HL-60 (cell line): ENCODE results near the gene PTPRN2.

Experiments
- DNase-seq, 2 experiments: peaks; one replicate each; pipeline ENCODE4 v3.0.0-alpha.2; 2010 to 2020; ENCODE audit warnings: low read depth in 1 of 2, low spot score in 1 of 2
- H3K27ac ChIP-seq: fragments of 250-450 bp; sonication (Bioruptor Pico); replicated peaks from 2 replicates; pipeline ENCODE4 v1.5.1; 2020; ENCODE audit warnings: mild to moderate bottlenecking, moderate library complexity
- H3K27me3 ChIP-seq: fragments of 250-450 bp; sonication (Bioruptor Pico); 2 replicates; pipeline ENCODE4 v1.5.1; 2021; ENCODE audit warnings: mild to moderate bottlenecking, moderate library complexity; ENCODE audit not compliant: insufficient read depth, poor library complexity, severe bottlenecking
- H3K4me3 ChIP-seq: replicated peaks from 2 replicates; pipeline ENCODE4 v1.5.1; 2011; ENCODE audit warnings: mild to moderate bottlenecking, control low read depth, low read length; ENCODE audit not compliant: insufficient read depth
- GABPA ChIP-seq: IDR thresholded peaks from 2 replicates; pipeline ENCODE4 v1.6.1; 2012; ENCODE audit warnings: low read depth
- POLR2AphosphoS5 ChIP-seq: IDR thresholded peaks from 2 replicates; pipeline ENCODE4 v1.6.1; 2012; ENCODE audit warnings: low read depth
- SPI1 ChIP-seq: IDR thresholded peaks from 2 replicates; pipeline ENCODE4 v1.6.1; 2012; ENCODE audit warnings: low read depth, mild to moderate bottlenecking, borderline replicate concordance
- TF ChIP-seq, protein P1 (sequence below): IDR thresholded peaks from 2 replicates; pipeline ENCODE4 v1.6.1; 2012; ENCODE audit warnings: low read depth; ENCODE audit not compliant: insufficient replicate concordance
- TF ChIP-seq, protein P2 (sequence below): IDR thresholded peaks from one replicate; pipeline ENCODE4 v1.5.1; 2011; ENCODE audit warnings: low read length, control low read depth, inconsistent platforms; ENCODE audit not compliant: insufficient read depth

PTPRN2 gene

DNA sequence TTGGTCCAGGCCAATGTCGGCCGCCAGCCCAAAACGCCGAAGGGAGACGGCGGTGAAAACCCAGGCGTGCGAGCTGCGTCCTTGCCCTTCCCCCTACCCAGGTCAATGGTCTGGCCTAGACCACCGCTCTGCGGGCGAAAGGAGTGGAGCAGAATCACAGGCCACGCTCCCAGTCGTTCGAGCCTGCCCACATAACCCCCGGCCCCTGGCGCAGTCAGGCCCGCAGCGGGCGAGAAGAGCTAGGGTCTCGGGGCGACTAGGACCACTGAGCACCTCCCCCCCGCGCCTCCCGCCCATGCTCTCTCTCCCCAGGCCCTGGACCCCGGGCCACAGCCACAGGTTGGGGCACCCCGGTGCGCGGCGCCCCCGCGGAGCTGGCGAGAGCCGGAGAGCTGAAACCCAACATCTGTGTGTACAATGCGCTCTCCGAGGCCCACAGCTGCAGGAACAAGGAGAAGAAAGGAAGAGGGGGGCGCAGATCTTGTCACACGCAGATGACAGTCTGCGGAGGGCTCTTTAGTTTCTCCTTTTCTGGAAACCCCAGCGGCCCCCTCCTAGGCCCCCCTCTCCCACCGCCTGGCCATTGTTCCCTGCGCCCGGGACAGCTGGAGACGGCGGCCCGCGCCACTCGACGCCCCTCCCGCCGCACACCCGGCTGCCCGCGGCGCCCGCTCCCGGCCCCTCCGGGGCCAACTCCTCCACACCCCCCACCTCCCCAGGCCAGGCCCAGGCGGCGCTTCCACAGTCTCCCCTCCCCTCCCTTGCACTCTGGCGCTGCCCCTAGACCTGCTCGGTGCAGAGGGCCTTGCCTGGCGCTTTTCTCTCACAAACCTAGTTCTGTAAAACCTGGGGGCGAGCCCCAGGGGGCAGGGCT is 895.8 kb downstream of the PTPRN2 start:
- H3K27ac ChIP-seq = no peak overlapping the region
- H3K27me3 ChIP-seq = peaks cover 62% of the 10 kb centered on the region
- no peak overlapping the region for H3K4me3 ChIP-seq
- no peak for DNase-seq
- TF ChIP-seq, protein P1, sequence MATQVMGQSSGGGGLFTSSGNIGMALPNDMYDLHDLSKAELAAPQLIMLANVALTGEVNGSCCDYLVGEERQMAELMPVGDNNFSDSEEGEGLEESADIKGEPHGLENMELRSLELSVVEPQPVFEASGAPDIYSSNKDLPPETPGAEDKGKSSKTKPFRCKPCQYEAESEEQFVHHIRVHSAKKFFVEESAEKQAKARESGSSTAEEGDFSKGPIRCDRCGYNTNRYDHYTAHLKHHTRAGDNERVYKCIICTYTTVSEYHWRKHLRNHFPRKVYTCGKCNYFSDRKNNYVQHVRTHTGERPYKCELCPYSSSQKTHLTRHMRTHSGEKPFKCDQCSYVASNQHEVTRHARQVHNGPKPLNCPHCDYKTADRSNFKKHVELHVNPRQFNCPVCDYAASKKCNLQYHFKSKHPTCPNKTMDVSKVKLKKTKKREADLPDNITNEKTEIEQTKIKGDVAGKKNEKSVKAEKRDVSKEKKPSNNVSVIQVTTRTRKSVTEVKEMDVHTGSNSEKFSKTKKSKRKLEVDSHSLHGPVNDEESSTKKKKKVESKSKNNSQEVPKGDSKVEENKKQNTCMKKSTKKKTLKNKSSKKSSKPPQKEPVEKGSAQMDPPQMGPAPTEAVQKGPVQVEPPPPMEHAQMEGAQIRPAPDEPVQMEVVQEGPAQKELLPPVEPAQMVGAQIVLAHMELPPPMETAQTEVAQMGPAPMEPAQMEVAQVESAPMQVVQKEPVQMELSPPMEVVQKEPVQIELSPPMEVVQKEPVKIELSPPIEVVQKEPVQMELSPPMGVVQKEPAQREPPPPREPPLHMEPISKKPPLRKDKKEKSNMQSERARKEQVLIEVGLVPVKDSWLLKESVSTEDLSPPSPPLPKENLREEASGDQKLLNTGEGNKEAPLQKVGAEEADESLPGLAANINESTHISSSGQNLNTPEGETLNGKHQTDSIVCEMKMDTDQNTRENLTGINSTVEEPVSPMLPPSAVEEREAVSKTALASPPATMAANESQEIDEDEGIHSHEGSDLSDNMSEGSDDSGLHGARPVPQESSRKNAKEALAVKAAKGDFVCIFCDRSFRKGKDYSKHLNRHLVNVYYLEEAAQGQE = no peak
- no peak for TF ChIP-seq SPI1
- TF ChIP-seq, protein P2, sequence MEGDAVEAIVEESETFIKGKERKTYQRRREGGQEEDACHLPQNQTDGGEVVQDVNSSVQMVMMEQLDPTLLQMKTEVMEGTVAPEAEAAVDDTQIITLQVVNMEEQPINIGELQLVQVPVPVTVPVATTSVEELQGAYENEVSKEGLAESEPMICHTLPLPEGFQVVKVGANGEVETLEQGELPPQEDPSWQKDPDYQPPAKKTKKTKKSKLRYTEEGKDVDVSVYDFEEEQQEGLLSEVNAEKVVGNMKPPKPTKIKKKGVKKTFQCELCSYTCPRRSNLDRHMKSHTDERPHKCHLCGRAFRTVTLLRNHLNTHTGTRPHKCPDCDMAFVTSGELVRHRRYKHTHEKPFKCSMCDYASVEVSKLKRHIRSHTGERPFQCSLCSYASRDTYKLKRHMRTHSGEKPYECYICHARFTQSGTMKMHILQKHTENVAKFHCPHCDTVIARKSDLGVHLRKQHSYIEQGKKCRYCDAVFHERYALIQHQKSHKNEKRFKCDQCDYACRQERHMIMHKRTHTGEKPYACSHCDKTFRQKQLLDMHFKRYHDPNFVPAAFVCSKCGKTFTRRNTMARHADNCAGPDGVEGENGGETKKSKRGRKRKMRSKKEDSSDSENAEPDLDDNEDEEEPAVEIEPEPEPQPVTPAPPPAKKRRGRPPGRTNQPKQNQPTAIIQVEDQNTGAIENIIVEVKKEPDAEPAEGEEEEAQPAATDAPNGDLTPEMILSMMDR = no peak
- TF ChIP-seq POLR2AphosphoS5 = no peak
- no peak for TF ChIP-seq GABPA

DNA sequence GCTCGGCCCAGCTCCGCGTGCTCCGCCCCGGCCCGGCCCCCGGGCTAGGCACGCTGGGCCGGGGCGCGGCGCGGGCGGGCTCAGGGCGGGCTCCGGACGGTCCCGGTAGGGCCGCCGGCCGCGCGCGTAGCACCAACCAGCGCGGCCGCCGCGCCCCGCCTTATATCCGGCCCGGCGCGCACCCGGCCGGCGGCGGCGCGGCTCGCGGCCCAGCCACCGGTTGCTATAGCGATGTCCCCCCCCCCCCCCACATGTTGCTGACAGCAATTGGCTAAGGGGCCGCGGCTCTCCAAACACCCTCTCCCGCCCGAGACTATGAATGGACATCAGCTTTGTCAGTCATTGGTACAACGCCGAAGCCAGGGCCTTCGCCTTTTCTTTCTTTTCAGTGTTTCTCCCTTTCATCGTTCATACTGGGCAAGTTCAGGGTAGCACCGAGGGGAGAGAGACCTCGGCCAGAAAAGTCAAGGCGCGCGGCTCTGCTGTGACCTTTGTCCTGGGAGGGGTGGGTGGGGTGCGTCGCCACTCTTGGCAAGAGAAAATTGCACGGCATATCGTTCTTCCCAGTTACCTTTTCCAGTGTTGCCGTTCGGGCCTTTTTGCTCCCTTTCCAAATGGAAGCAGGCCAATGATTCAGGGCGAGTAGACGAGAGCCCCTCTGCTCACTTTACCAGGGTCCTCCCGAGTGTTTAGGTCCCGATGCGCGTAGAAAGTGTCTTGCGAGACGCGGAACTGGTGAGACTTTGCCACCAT is 896.6 kb downstream of the PTPRN2 start:
- no peak for DNase-seq
- Histone ChIP-seq H3K27me3 (peaks cover 69% of the 10 kb centered on the region), H3K27ac (no peak overlapping the region), H3K4me3 (no peak overlapping the region)
- TF ChIP-seq POLR2AphosphoS5 = no peak
- no peak for TF ChIP-seq GABPA
- no peak for TF ChIP-seq SPI1
- TF ChIP-seq, protein P2 = no peak
- TF ChIP-seq, protein P1 = no peak

DNA sequence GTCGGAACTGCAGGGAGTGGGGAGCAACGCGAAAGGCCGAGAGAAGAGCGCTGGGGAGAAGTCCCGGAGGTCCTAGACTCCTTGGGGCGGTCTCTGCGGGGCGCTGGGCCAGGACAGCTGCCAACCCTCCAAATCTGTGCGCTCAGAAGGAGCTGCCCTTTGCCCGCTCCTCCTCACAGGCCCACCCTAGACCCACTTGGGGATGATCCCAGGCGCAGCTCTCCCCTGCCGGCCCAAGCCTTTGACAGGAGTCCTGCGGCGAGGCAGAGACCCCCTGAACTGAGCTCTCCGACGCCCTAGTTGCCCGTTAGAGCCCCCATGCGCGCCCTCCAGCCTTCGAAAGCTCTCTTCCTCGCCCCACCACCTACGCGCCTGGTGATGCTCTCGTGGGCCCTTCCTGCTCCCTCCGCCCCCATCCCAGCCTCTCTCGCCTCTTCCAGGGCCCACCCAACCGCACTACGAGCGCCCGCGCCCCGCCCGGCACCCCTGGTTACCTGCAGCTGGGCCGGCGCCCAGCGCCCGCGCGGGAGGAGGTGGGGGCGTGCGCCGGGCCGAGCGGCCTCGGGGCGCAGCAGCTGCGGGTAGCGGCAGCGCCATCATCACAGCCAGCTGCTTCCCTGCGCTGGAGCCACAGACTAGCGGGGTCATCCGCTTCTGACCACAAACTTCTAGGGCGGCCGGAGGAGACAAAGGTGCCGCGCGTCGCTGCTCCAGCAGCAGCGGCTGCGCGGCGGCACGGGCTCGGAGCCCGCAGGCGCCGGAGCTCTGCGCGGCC is 897.4 kb downstream of the PTPRN2 start:
- Histone ChIP-seq H3K27ac (no peak overlapping the region), H3K4me3 (no peak overlapping the region), H3K27me3 (peaks cover 75% of the 10 kb centered on the region)
- DNase-seq = no peak
- no peak for TF ChIP-seq SPI1
- TF ChIP-seq GABPA = no peak
- TF ChIP-seq, protein P2 = no peak
- TF ChIP-seq, protein P1 = no peak
- TF ChIP-seq POLR2AphosphoS5 = no peak
